Calu3 (cell line): ENCODE results near the gene TRIM40. TPM values are rescaled to one million over a fixed set of nuclear protein-coding genes. Genes with fewer than 3 reads are reported as not detected.

Experiments
- BruUV-seq: library from RNA; stranded (reverse); fragments of 400-500 nt; replicated peaks from 2 replicates; lab custom pipeline; 2021; lab: Mats Ljungman, UMichigan
- CTCF ChIA-PET: fragments of 300-600 bp; sonication (Branson Sonifier 250); formaldehyde crosslinking; loops from one replicate; lab custom pipeline; 2022; ENCODE audit warnings: antibody characterized with exemption; lab: Charles Lee
- DNase-seq: peaks from one replicate; pipeline ENCODE4 v3.0.0; 2022
- H3K27ac Mint-ChIP-seq: one replicate; pipeline ENCODE4 v1.8.0; 2022; ENCODE audit warnings: mixed read lengths; ENCODE audit not compliant: unreplicated experiment
- H3K27me3 Mint-ChIP-seq: one replicate; pipeline ENCODE4 v1.8.0; 2022; ENCODE audit warnings: mixed read lengths; ENCODE audit not compliant: unreplicated experiment
- H3K36me3 Mint-ChIP-seq: one replicate; pipeline ENCODE4 v1.8.0; 2022; ENCODE audit warnings: mild to moderate bottlenecking, moderate library complexity, mixed read lengths; ENCODE audit not compliant: insufficient read depth, unreplicated experiment
- H3K4me1 Mint-ChIP-seq: one replicate; pipeline ENCODE4 v1.8.0; 2022; ENCODE audit warnings: mild to moderate bottlenecking, low read depth, mixed read lengths; ENCODE audit not compliant: unreplicated experiment
- H3K4me3 Mint-ChIP-seq: one replicate; pipeline ENCODE4 v1.8.0; 2022; ENCODE audit warnings: mild to moderate bottlenecking, low read depth, moderate library complexity, mixed read lengths; ENCODE audit not compliant: unreplicated experiment
- H3K9me3 Mint-ChIP-seq: one replicate; pipeline ENCODE4 v1.8.0; 2022; ENCODE audit warnings: low read depth, mixed read lengths; ENCODE audit not compliant: unreplicated experiment
- intact Hi-C: fragments of 100-400 bp; cut with micrococcal nuclease; formaldehyde crosslinking; loops from one replicate; pipeline ENCODE4 v1.10.0; 2022; ENCODE audit not compliant: unreplicated experiment
- total RNA-seq: library from RNA; stranded (reverse); gene quantifications from 2 replicates; pipeline ENCODE4 v1.2.3, GENCODE V29; 2022
- TF ChIP-seq, protein P1 (sequence below): fragments of 200-600 bp; IDR thresholded peaks from one replicate; pipeline ENCODE4 v1.8.0; 2022; ENCODE audit warnings: antibody characterized with exemption; ENCODE audit not compliant: unreplicated experiment

The TRIM40 gene
- total RNA-seq, 1 experiment from 2014 or later, result not detected

DNA sequence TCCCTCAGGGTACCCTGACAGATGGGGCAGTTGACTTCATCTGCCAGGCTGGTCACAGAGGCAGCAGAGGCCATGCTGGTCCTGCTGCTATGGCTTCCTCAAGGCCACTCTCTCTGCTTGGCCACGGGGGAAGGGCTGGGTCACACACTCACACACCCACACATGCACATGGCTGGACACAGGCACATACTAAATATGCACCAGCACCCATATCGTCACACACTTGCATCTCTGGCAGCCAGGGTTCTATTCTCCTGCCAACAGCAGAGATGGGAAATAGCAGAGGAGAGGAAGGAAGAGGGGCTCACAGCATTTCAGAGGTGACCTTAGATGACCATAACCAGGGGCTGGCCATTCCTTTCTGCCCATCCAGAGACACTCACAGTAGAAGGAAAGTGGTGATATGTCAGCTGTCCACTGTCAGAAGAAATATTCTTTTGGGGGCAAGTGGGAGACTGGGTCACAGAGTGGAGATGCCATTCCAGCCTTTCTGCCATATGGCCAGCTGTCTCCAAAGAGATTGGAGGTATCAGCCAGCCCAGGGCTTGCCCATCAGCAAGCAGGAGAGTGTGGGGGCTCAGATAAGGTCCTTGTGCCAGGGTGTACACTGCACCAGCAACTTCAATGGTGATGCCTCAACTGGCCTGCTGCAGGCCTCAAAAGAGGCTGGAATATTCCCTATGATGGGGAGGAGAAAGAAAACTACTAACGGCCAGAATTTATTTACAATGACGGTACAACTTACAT, 25.0 kb downstream of the TRIM40 start, which contains the start of gene TRIM10:
TSS of gene TRIM10 (minus strand) at position 427 of the 747 bp plus-strand sequence. CDS start at position 74, 353 bp downstream.
- DNase-seq, result no peak
- H3K36me3 Mint-ChIP-seq, result peaks cover 22% of the 10 kb centered on the region
- peak within 1 kb of the TSS; percentile 49 for H3K4me3 Mint-ChIP-seq
- H3K9me3 Mint-ChIP-seq, result no peaks in the 10 kb centered on the region
- TF ChIP-seq, protein P1, sequence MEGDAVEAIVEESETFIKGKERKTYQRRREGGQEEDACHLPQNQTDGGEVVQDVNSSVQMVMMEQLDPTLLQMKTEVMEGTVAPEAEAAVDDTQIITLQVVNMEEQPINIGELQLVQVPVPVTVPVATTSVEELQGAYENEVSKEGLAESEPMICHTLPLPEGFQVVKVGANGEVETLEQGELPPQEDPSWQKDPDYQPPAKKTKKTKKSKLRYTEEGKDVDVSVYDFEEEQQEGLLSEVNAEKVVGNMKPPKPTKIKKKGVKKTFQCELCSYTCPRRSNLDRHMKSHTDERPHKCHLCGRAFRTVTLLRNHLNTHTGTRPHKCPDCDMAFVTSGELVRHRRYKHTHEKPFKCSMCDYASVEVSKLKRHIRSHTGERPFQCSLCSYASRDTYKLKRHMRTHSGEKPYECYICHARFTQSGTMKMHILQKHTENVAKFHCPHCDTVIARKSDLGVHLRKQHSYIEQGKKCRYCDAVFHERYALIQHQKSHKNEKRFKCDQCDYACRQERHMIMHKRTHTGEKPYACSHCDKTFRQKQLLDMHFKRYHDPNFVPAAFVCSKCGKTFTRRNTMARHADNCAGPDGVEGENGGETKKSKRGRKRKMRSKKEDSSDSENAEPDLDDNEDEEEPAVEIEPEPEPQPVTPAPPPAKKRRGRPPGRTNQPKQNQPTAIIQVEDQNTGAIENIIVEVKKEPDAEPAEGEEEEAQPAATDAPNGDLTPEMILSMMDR, result no peak
- H3K27ac Mint-ChIP-seq, result peak within 1 kb of the TSS; percentile 71
- CTCF ChIA-PET, result no interaction called here
- no peaks in the 10 kb centered on the region for H3K27me3 Mint-ChIP-seq
- BruUV-seq, result no TSS peak
- intact Hi-C loops, result no loop called here
- peaks cover 29% of the 10 kb centered on the region for H3K4me1 Mint-ChIP-seq

DNA sequence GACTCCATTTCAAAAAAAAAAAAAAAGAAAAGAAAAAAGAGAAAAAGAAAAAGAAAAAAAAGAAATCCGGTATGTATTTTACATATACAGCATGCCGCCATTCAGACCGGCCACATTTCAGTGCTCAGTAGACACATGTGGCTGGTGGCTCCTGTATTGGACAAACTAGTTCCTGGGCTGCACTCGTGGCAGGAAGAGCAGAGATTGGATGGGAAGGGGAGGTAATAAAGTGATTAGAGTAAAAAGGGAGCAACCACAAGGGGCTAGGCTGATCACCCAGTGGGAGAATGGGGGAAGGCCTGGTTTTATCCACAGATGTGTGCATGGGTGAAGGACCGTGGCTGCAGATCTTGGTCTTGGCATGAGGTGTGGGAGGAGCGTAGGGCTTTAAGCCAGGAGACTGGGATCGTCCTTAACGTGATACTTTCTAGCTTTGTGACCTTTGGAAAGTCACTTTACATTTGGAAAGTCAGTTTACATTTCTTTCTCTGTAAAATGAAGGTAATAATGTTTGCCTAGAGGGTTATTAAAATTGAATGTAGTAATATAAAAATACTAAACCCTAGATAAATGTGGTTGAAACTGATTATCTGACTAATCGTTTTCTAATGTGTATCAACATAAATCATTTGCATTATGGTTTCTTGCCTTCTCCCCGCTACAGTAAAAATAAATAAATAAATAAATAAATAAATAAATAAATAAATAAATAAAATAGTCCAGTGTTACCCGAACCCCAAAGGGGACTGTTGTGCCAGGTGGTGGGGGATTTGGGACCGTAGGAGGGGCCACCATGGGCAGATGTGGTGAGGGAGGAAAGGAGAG, 26.5 kb downstream of the TRIM40 start:
- no peaks in the 10 kb centered on the region for H3K9me3 Mint-ChIP-seq
- intact Hi-C loops, result no loop called here

DNA sequence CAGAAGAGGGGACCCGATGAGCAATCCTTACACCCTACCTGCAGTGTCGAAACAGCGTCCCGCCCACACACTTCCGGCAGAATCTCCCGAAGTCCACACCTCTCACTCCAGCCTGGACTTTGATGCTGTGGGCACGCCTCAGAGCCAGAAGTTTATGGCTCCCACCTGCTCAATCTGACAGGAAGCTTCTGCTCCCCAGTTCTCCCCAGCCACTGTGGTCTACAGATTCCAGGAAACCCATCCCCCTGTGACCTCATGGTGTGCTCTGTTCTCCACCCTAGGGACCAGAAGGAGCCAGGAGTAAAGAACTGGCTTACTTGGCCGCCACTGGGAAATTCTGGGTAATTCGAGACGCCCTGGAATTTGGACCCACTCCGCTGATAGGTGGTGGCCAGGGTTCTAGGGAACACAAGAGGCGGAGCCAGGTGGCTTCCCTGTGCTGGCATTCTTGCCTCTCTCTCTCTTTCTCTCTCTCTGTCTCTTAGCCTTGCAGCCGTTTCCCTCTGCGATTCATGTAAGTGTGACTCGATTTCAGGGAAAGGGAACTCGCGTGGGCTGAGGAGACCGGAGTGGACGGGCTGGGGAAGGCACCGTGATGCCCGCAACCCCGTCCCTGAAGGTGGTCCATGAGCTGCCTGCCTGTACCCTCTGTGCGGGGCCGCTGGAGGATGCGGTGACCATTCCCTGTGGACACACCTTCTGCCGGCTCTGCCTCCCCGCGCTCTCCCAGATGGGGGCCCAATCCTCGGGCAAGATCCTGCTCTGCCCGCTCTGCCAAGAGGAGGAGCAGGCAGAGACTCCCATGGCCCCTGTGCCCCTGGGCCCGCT, 27.4 kb downstream of the TRIM40 start, which contains the start of gene TRIM15:
TSS of gene TRIM15 (plus strand) at position 457 of the 828 bp plus-strand sequence. CDS start at position 596, 139 bp downstream.
- Mint-ChIP-seq H3K4me1 (peaks cover 31% of the 10 kb centered on the region), H3K9me3 (no peaks in the 10 kb centered on the region), H3K27ac (peak within 1 kb of the TSS; percentile 77), H3K4me3 (peak within 1 kb of the TSS; percentile 94), H3K36me3 (peaks cover 24% of the 10 kb centered on the region), H3K27me3 (no peaks in the 10 kb centered on the region)
- BruUV-seq, result TSS peak; percentile 68
- DNase-seq, result peak; percentile 84
- intact Hi-C loops, result no loop called here
- TF ChIP-seq, protein P1, result no peak
- CTCF ChIA-PET, result interaction anchor here (0.6 to 1.3 kb wide), 3 partner anchors 12 to 62 kb away, joined by 3 read pairs; no protein-coding TSS in a partner anchor

More for the DNA sequence above, 26.5 kb downstream of the TRIM40 start:
- TF ChIP-seq, protein P1, result no peak
- peaks cover 22% of the 10 kb centered on the region for H3K36me3 Mint-ChIP-seq
- H3K4me1 Mint-ChIP-seq, result peaks cover 31% of the 10 kb centered on the region
- BruUV-seq, result TSS peak; percentile 68
- CTCF ChIA-PET, result no interaction called here
- peak overlapping the region; percentile 77 for H3K27ac Mint-ChIP-seq
- no peaks in the 10 kb centered on the region for H3K27me3 Mint-ChIP-seq
- DNase-seq, result no peak
- H3K4me3 Mint-ChIP-seq, result peak overlapping the region; percentile 94
